ENCODE data around the gene TGM5. TPM values are rescaled to one million over a fixed set of nuclear protein-coding genes. Genes with fewer than 3 reads are reported as not detected.

The TGM5 gene
- total RNA-seq, 1 experiment from 2014 or later, result not detected

DNA sequence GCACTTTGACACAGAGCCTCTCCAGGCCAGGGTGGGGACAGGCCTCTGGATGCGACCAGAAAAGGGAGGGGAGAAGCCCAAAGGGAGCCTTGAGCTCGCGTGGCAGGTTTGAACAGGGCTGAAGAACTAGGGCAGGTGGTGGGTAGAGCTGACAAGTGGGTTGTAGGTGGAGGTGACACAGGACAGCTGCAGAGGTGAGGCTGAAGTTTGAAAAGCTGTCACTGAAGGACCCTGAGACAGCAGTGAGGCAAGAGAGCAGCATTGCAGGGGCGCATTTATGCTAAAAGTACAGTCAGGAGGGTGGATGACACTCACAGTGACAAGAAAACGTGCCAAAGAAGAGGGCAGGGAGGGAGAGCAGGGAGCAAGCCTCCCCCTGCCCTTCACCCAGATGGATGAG, 24.1 kb downstream of the TGM5 start (continued):
- TF ChIP-seq, protein P1, sequence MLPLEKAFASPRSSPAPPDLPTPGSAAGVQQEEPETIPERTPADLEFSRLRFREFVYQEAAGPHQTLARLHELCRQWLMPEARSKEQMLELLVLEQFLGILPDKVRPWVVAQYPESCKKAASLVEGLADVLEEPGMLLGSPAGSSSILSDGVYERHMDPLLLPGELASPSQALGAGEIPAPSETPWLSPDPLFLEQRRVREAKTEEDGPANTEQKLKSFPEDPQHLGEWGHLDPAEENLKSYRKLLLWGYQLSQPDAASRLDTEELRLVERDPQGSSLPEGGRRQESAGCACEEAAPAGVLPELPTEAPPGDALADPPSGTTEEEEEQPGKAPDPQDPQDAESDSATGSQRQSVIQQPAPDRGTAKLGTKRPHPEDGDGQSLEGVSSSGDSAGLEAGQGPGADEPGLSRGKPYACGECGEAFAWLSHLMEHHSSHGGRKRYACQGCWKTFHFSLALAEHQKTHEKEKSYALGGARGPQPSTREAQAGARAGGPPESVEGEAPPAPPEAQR (CRISPR knock-in tag; IDR thresholded peaks at IDR 0.05), result no peak
- TF ChIP-seq, protein P2, sequence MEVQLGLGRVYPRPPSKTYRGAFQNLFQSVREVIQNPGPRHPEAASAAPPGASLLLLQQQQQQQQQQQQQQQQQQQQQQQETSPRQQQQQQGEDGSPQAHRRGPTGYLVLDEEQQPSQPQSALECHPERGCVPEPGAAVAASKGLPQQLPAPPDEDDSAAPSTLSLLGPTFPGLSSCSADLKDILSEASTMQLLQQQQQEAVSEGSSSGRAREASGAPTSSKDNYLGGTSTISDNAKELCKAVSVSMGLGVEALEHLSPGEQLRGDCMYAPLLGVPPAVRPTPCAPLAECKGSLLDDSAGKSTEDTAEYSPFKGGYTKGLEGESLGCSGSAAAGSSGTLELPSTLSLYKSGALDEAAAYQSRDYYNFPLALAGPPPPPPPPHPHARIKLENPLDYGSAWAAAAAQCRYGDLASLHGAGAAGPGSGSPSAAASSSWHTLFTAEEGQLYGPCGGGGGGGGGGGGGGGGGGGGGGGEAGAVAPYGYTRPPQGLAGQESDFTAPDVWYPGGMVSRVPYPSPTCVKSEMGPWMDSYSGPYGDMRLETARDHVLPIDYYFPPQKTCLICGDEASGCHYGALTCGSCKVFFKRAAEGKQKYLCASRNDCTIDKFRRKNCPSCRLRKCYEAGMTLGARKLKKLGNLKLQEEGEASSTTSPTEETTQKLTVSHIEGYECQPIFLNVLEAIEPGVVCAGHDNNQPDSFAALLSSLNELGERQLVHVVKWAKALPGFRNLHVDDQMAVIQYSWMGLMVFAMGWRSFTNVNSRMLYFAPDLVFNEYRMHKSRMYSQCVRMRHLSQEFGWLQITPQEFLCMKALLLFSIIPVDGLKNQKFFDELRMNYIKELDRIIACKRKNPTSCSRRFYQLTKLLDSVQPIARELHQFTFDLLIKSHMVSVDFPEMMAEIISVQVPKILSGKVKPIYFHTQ (CRISPR knock-in tag; IDR thresholded peaks at IDR 0.05), result no peak
- TF ChIP-seq, protein P3, sequence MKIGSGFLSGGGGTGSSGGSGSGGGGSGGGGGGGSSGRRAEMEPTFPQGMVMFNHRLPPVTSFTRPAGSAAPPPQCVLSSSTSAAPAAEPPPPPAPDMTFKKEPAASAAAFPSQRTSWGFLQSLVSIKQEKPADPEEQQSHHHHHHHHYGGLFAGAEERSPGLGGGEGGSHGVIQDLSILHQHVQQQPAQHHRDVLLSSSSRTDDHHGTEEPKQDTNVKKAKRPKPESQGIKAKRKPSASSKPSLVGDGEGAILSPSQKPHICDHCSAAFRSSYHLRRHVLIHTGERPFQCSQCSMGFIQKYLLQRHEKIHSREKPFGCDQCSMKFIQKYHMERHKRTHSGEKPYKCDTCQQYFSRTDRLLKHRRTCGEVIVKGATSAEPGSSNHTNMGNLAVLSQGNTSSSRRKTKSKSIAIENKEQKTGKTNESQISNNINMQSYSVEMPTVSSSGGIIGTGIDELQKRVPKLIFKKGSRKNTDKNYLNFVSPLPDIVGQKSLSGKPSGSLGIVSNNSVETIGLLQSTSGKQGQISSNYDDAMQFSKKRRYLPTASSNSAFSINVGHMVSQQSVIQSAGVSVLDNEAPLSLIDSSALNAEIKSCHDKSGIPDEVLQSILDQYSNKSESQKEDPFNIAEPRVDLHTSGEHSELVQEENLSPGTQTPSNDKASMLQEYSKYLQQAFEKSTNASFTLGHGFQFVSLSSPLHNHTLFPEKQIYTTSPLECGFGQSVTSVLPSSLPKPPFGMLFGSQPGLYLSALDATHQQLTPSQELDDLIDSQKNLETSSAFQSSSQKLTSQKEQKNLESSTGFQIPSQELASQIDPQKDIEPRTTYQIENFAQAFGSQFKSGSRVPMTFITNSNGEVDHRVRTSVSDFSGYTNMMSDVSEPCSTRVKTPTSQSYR (CRISPR knock-in tag; IDR thresholded peaks at IDR 0.05), result no peak
- TF ChIP-seq MXD4 (CRISPR knock-in tag; IDR thresholded peaks at IDR 0.05; ENCODE audit: borderline replicate concordance), result no peak
- TF ChIP-seq, protein P4, sequence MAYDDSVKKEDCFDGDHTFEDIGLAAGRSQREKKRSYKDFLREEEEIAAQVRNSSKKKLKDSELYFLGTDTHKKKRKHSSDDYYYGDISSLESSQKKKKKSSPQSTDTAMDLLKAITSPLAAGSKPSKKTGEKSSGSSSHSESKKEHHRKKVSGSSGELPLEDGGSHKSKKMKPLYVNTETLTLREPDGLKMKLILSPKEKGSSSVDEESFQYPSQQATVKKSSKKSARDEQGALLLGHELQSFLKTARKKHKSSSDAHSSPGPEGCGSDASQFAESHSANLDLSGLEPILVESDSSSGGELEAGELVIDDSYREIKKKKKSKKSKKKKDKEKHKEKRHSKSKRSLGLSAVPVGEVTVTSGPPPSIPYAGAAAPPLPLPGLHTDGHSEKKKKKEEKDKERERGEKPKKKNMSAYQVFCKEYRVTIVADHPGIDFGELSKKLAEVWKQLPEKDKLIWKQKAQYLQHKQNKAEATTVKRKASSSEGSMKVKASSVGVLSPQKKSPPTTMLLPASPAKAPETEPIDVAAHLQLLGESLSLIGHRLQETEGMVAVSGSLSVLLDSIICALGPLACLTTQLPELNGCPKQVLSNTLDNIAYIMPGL (CRISPR knock-in tag; IDR thresholded peaks at IDR 0.05), result no peak
- no peak for TF ChIP-seq NFYB (CRISPR knock-in tag; conservative IDR thresholded peaks at IDR 0.05; ENCODE audit: low read depth)

DNA sequence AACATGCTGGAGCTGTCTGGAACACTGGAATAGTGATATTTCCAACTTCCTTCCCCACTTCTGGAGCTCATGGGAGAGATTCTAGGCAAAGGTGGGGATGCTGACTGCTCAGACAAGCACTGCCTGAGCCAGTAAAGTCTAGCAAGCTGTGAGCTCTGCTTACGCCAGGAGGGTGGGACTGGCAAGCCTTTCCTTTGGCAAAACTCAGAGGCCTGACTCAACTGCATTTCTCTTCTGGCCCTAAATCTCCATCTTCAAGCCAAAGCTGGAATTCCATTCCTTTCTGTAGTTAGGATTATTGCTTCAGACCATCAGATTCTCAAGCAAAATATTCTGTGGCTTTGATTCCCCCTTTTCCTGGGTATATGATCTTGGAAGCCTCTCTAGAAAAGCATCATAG, 25.6 kb downstream of the TGM5 start:
- H3K4me3 Mint-ChIP-seq, result no peak overlapping the region
- no peak for ATAC-seq
- no peaks in the 10 kb centered on the region for H3K36me3 Mint-ChIP-seq
- H3K4me1 Mint-ChIP-seq, result no peaks in the 10 kb centered on the region
- POLR2A ChIA-PET, result no interaction called here
- H3K27me3 Mint-ChIP-seq (ENCODE audit: low read depth), result peaks cover 3% of the 10 kb centered on the region
- TF ChIP-seq MYBL2 (CRISPR knock-in tag; IDR thresholded peaks at IDR 0.05) (no peak), TEAD1 (CRISPR knock-in tag; IDR thresholded peaks at IDR 0.05) (no peak), CBFB (CRISPR knock-in tag; IDR thresholded peaks at IDR 0.05; ENCODE audit: low read depth) (no peak), SOX15 (CRISPR knock-in tag; IDR thresholded peaks at IDR 0.05) (no peak), IRF2 (CRISPR knock-in tag; IDR thresholded peaks at IDR 0.05; ENCODE audit: borderline replicate concordance, low read depth) (no peak), MXD4 (CRISPR knock-in tag; IDR thresholded peaks at IDR 0.05; ENCODE audit: borderline replicate concordance) (no peak), FOXP1 (CRISPR knock-in tag; IDR thresholded peaks at IDR 0.05; ENCODE audit: borderline replicate concordance) (no peak), NFE2L1 (CRISPR knock-in tag; IDR thresholded peaks at IDR 0.05) (no peak)
- TF ChIP-seq, protein P2 (CRISPR knock-in tag; IDR thresholded peaks at IDR 0.05), result no peak
- TF ChIP-seq, protein P5, sequence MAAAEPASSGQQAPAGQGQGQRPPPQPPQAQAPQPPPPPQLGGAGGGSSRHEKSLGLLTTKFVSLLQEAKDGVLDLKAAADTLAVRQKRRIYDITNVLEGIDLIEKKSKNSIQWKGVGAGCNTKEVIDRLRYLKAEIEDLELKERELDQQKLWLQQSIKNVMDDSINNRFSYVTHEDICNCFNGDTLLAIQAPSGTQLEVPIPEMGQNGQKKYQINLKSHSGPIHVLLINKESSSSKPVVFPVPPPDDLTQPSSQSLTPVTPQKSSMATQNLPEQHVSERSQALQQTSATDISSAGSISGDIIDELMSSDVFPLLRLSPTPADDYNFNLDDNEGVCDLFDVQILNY (CRISPR knock-in tag; IDR thresholded peaks at IDR 0.05), result no peak
- TF ChIP-seq, protein P6, sequence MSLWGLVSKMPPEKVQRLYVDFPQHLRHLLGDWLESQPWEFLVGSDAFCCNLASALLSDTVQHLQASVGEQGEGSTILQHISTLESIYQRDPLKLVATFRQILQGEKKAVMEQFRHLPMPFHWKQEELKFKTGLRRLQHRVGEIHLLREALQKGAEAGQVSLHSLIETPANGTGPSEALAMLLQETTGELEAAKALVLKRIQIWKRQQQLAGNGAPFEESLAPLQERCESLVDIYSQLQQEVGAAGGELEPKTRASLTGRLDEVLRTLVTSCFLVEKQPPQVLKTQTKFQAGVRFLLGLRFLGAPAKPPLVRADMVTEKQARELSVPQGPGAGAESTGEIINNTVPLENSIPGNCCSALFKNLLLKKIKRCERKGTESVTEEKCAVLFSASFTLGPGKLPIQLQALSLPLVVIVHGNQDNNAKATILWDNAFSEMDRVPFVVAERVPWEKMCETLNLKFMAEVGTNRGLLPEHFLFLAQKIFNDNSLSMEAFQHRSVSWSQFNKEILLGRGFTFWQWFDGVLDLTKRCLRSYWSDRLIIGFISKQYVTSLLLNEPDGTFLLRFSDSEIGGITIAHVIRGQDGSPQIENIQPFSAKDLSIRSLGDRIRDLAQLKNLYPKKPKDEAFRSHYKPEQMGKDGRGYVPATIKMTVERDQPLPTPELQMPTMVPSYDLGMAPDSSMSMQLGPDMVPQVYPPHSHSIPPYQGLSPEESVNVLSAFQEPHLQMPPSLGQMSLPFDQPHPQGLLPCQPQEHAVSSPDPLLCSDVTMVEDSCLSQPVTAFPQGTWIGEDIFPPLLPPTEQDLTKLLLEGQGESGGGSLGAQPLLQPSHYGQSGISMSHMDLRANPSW (CRISPR knock-in tag; conservative IDR thresholded peaks at IDR 0.05; ENCODE audit: low read depth), result no peak
- CTCF ChIA-PET, result interaction anchor here (1.3 to 2.8 kb wide), 5 partner anchors 15 to 44 kb away, joined by 4 to 15 read pairs (median 8); partner anchors contain the start of gene TGM5
- no peaks in the 10 kb centered on the region for H3K9me3 Mint-ChIP-seq
- H3K27ac Mint-ChIP-seq, result no peak overlapping the region
- DNase-seq (ENCODE audit: low spot score), result no peak

Data from WTC11 (cell line).